PC-9 (cell line): ENCODE measurements around the gene PALM.

Source experiments
- CTCF ChIP-seq: fragments of 200-600 bp; sonication (generic); conservative IDR thresholded peaks from 2 replicates; pipeline ENCODE4 v1.6.1; 2017; ENCODE audit warnings: mixed run types, antibody characterized with exemption, mild to moderate bottlenecking, moderate library complexity
- EZH2 ChIP-seq: fragments of 200-600 bp; sonication (generic); IDR thresholded peaks from 2 replicates; pipeline ENCODE4 v1.8.0; 2017; ENCODE audit warnings: antibody characterized with exemption, low read depth

- no peak for TF ChIP-seq CTCF
- TF ChIP-seq EZH2 = no peak
These were observed 14.5 kb downstream of the PALM start for GRCh38 chr19:723247-723646.
